ENCODE measurements around the gene NFU1. TPM values are rescaled to one million over a fixed set of nuclear protein-coding genes. Genes with fewer than 3 reads are reported as not detected.

Gene NFU1
- total and polyA plus RNA-seq, 2 of the 4 experiments (the other 2 are of a cell fraction), result 24.0 to 32.4 TPM

- no peak overlapping the region for H3K18ac ChIP-seq (ENCODE audit: low read depth, low read length)
- no peak overlapping the region for H3K27ac ChIP-seq (ENCODE audit: insufficient read depth, low read length)
- H2BK15ac ChIP-seq (ENCODE audit: low read depth, low read length), result no peak overlapping the region
- peaks cover 13 to 58% of the 10 kb centered on the region in 2 experiments for H3K79me1 ChIP-seq (ENCODE audit: low read depth in 1 of 2, low read length in 2 of 2)
- H3K9me3 ChIP-seq (ENCODE audit: control insufficient read depth, insufficient read depth, low read length), result no peaks in the 10 kb centered on the region
- H3K4me3 ChIP-seq (ENCODE audit: insufficient read depth, low read depth, low read length), result no peak overlapping the region
- H3K4me2 ChIP-seq (ENCODE audit: low read depth, low read length), result peak overlapping the region; percentile 7; the same call in 1 of the 2 replicates
- intact Hi-C loops (cut with micrococcal nuclease) (no loop called here), in situ Hi-C loops (cut with MboI; ENCODE audit: low sequenced_read_pairs) (no loop called here), dilution Hi-C loops (cut with HindIII; ENCODE audit: low sequenced_read_pairs, unreplicated experiment) (no loop called here)
- no peak overlapping the region for H3K23ac ChIP-seq (ENCODE audit: low read depth, low read length)
- no peak overlapping the region for H2BK120ac ChIP-seq (ENCODE audit: low read depth, low read length)
- ChIA-PET CTCF (interaction anchor here (2.3 kb wide), 1 partner anchor 8 kb away, joined by 6 read pairs; no protein-coding TSS in a partner anchor), POLR2A (ENCODE audit: unreplicated experiment) (interaction anchor here (0.6 kb wide), 1 partner anchor 604 kb away, joined by 4 read pairs; no protein-coding TSS in a partner anchor)
- H4K91ac ChIP-seq (ENCODE audit: insufficient read depth, low read depth, low read length), result no peak overlapping the region
- BruUV-seq (replicated peaks), result no TSS peak
- no peak overlapping the region for H2BK20ac ChIP-seq (ENCODE audit: low read depth, low read length)
- peaks cover 68% of the 10 kb centered on the region for H4K20me1 ChIP-seq (ENCODE audit: insufficient read depth, low read length)
- H3K9ac ChIP-seq (ENCODE audit: low read depth, low read length), result no peak overlapping the region
- H3K9me1 ChIP-seq (ENCODE audit: insufficient read depth, low read length), result peaks cover 13% of the 10 kb centered on the region; the same call in 1 of the 2 replicates
- H3K36me3 ChIP-seq (ENCODE audit: control insufficient read depth, insufficient read depth, low read length), result 0 out of 2 replicates have a peak, but pooled peaks cover 1% of the 10 kb centered on the region
- H3K4ac ChIP-seq (ENCODE audit: low read depth, low read length), result no peak overlapping the region
- no peak overlapping the region for H2AFZ ChIP-seq (replicated peaks; ENCODE audit: low read length, poor library complexity)
- WGBS, 2 experiments (ENCODE audit: extremely low coverage in 2 of 2, insufficient read length in 1 of 2), result no CpG with 5 or more reads among the region's 7 CpGs
- TF ChIP-seq RFX5 (IDR thresholded peaks at IDR 0.05; ENCODE audit: low read depth, low read length) (no peak), USF2 (IDR thresholded peaks at IDR 0.05; ENCODE audit: low read depth, low read length) (no peak), RCOR1 (IDR thresholded peaks at IDR 0.05; ENCODE audit: insufficient replicate concordance, low read length) (no peak), CHD1 (IDR thresholded peaks at IDR 0.05; ENCODE audit: low read depth, low read length) (no peak), MAFK (IDR thresholded peaks at IDR 0.05; ENCODE audit: low read depth, low read length) (peak; percentile 90)
- H4K8ac ChIP-seq (ENCODE audit: low read depth in 2 of 2, low read length in 2 of 2), result no peak overlapping the region
- DNase-seq, result no peak
- H3K56ac ChIP-seq (ENCODE audit: extremely low read depth, insufficient read depth, low read length), result no peak overlapping the region
- H2BK5ac ChIP-seq (ENCODE audit: low read depth, low read length, poor library complexity, severe bottlenecking), result no peak overlapping the region
- no peaks in the 10 kb centered on the region for H3K27me3 ChIP-seq (ENCODE audit: control insufficient read depth, insufficient read depth, low read length)
- ATAC-seq (ENCODE audit: low read depth), result no peak
- H4K5ac ChIP-seq (ENCODE audit: low read depth, low read length), result no peak overlapping the region
- H3K14ac ChIP-seq (replicated peaks; ENCODE audit: low read depth, low read length), result no peak overlapping the region
- no peak overlapping the region for H2AK5ac ChIP-seq (ENCODE audit: low read depth, low read length)
- H2AK9ac ChIP-seq (replicated peaks; ENCODE audit: low read depth, low read length, poor library complexity), result no peak overlapping the region
- H3K4me1 ChIP-seq (ENCODE audit: control insufficient read depth, insufficient read depth, low read length), result peaks cover 7% of the 10 kb centered on the region
Measured at GRCh38 chr2:69383176-69383812, 53.9 kb downstream of the NFU1 start.
